NCI-H1092 treated with DMSO at 0.1 percent for 48 hours (cell line): Measurements from ENCODE around the gene CTNNA3.
"Not testable (repeated sequence)": the region's sequence is repeated elsewhere in the genome, so short reads cannot be mapped to it uniquely, and the experiment has no call there.

Experiments
- DNase-seq: peaks from one replicate; lab custom pipeline; 2025; lab: John Stamatoyannopoulos, UW

Gene CTNNA3

DNA sequence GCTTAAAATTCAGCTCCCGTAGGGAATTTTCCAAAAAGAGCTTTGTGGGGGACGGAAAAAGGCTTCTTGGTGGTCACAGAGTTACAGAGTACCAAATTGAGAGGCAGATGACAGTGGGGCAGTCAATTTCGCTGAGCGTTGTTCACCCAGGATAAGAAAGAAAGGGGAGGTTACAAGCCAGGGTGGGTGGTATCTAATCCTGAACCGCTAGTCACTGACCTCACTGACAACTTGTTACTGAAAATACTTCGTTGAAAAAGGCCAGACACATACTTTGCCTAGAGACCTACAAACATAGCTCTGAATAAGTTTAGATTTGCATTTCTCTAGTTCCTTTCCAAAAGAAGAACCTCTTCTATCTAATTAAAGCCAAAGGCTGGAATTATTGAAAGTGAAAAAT is at the start of gene CTNNA3:
TSS of gene CTNNA3 (minus strand) at position 167 of the 400 bp plus-strand sequence.
- no peak for DNase-seq

DNA sequence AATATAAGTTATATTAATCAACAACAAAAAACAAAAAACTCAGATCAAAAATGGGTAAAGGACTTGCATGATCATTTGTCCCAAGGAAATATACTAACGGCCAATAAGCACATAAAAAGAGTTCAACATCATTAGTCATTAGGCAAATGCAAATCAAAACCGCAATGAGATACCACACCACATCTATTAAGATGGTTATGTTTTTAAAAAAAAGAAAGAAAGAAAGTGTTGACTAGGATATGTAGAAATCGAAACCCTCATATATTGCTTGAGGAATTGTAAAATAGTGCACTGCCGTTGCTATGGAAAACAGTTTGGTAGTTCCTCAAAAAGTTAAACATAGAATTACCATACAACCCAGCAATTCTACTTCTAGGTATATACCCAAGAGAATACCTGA is 39.4 kb upstream of the CTNNA3 start:
- no peak for DNase-seq

DNA sequence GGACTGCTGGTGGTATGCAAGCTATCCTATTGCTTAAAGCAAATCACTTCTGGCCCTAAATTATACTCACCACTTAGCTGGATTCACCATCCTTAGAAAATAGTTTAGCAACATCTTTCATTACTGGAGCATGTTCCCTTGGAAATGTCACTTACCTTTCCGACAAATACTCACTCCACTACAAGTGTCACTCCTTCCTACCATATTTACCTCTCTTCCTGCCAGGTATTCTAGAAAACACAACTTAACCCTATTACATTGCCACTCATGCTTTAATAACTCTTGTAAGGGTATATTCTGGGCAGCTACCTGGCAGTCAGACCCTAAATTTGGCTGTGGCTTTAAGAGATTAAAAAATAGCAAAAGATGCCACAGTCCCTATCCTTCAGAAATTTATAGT is 37.5 kb upstream of the CTNNA3 start:
- DNase-seq = no peak

DNA sequence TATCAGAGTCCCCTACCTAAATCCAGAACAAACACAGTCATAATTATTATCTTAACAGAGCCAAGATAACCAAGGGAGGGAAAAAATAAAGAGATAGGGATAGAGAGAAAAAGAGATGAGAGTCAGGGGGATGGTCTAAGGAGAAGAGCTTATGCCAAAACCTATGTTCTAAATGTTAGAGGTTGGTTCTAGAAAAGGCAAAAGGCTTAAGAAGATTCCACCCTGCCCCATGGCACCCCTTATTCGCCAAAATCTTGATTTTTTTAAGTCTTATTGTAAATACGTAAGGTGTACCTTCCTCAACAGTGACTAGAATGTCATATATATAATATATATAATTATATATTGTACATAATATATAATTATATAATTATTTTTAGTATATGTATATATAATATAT is 29.6 kb upstream of the CTNNA3 start:
- no peak for DNase-seq

DNA sequence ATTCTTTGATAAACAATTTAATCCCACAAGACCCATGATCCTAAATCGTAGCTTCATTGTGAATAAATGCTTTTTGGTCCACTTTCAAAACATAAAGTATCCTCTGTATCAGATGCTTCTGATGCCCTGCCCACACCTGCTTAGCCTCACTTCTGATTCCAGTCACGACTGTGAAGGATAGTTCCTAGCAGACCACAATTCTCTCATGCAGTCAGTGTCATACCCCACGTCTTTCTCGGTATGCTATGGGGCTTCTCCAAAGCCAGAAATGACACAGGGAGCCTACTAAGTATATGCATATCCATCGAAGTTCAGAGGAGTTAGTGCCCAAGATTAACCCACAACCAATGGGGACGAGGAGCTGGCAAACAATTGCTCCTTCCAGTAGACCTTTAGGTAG is 27.6 kb upstream of the CTNNA3 start:
- DNase-seq = no peak

DNA sequence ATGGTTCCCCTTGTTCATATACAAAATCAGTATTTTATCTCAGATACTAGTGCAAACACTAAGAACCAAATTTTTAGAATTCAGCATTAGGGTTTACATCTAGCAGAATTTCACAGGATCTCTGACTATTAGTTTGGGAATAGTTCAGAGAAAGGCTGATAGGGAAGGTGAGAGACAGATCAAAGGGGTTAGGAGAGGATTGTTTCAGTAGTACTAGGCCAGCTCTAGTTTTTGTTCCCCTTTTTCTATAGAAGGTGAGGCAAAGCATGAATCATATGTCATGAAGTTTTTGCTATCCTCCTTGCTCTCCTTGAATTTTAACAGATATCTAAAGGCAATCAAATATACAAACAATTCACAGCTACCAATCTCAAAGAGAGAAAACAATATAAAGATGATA is 26.1 kb upstream of the CTNNA3 start:
- DNase-seq = no peak

DNA sequence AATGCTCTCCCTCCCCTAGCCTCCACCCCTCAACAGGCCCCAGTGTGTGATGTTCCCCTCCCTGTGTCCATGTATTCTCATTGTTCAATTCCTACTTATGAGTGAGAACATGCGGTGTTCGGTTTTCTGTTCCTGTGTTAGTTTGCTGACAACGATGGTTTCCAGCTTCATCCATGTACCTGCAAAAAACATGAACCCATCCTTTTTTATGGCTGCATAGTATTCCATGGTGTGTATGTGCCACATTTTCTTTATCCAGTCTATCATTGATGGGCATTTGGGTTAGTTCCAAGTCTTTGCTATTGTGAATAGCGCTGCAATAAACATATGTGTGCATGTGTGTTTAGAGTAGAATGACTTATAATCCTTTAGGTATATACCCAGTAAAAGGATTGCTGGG is 20.5 kb upstream of the CTNNA3 start:
- not testable (repeated sequence) for DNase-seq

DNA sequence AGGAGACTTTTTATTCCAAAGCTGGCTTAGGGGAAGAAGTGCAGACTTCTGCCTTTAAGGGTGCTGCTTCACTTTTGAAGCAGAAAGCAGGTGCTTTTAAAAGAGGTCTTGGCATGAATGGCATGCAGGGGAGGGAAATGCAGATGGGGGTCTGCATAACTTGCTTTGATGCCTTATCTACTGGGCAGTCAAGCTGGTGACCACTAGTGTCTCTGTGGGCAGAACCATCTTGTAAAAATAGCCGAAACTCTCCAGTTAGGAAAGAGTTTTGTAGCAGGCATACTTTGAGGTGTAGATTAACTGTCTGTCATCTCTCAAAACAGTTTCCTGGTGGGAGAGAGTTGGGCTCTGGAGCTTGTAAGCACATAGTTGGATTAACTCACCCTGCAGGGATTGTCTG is 9.9 kb upstream of the CTNNA3 start:
- no peak for DNase-seq

DNA sequence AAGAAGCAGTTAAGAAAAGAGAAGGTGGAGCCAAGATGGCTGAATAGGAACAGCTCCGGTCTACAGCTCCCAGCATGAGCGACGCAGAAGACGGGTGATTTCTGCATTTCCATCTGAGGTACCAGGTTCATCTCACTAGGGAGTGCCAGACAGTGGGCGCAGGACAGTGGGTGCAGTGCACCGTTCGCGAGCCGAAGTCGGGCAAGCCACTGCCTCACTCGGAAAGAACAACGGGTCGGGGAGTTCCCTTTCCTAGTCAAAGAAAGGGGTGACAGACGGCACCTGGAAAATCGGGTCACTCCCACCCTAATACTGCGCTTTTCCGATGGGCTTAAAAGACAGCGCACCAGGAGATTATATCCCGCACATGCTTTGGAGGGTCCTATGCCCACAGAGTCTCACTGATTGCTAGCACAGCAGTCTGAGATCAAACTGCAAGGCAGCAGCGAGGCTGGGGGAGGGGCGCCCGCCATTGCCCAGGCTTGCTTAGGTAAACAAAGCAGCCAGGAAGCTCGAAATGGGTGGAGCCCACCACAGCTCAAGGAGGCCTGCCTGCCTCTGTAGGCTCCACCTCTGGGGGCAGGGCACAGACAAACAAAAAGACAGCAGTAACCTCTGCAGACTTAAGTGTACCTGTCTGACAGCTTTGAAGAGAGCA is 3.7 kb upstream of the CTNNA3 start:
- DNase-seq = not testable (repeated sequence)

DNA sequence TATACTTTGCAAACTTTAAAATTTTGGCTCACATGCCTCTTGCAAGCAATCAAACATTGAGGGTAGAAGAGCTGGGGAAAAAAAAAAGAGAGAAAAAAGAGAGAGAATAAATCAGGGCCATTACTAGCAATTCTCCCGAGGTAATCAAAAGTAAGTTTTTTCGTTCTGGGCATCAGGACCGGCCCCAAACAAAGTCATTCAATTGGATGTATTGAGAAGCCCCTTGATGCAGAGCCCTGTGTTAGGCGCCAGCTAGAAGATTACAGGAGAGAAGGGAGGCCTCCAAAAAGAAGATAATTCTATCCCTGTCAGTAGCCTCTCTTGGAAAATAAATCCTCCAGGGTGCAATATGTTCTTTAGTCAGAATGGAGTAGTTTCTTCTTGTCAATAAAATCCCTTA is 2.2 kb upstream of the CTNNA3 start:
- DNase-seq = no peak

DNA sequence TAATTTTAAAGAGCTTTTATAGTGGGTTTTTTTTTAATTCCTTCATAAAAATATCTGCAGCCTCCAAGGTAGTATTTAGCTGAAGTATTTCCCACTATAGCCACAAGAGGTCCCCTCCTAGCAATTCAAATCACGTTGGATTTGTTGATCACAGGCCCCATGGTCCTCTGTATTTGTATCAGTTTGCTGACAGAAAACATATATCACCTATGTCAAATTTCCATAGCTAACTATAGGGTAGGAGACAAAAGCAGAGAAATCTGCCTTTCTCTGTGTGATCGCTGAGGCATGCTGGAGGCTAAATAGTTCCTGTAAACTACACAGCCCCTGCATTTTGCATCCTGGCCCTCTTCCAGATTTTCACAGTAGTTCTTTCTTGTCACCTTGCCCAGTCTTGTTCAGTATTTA is 1.7 kb upstream of the CTNNA3 start:
- peak; percentile 2 for DNase-seq

DNA sequence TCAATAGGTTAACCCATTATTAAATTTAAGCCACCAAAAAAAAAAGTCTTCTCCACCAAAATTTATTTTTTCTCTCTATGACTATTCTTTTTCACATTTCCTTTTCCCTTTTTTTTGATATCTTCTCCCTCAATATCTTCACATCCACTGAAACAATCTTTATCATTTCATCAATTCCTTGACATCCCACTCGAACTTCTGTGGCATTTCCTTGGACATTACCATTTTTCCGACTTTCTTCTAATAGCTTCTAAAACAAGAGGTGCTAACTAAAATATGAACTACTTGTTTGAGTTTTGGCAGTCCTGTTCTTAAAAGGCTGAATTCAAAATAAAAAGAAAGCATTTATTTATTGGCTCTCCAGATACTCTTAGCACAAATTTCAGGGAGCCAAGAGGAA is 684 bp upstream of the CTNNA3 start:
- no peak for DNase-seq

DNA sequence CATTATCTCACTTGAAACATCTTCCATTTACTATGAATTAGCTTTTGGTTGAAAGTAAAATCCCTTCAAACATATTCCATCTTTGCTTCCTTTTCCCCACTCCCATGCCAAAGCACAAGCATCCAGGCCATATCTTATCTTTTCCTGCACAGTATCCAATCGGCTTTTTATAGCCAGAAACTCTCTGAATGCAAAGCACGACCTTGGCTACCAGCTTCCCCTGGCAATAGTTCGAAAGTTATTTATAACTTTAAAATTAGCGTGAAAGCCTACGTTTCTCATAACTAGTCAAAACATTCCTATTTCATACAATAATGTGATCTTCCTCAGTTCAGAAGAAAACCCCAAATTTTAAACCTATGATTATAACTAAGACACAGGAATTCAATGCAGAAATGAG is 440 bp downstream of the CTNNA3 start:
- DNase-seq = no peak

DNA sequence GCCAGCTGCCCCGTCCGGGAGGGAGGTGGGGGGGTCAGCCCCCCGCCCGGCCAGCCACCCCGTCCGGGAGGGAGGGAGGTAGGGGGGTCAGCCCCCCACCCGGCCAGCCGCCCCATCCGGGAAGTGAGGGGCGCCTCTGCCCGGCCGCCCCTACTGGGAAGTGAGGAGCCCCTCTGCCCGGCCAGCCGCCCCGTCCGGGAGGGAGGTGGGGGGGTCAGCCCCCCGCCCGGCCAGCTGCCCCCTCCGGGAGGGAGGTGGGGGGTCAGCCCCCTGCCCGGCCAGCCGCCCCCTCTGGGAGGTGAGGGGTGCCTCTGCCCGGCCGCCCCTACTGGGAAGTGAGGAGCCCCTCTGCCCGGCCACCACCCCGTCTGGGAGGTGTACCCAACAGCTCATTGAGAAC is 4.1 kb downstream of the CTNNA3 start:
- not testable (repeated sequence) for DNase-seq

DNA sequence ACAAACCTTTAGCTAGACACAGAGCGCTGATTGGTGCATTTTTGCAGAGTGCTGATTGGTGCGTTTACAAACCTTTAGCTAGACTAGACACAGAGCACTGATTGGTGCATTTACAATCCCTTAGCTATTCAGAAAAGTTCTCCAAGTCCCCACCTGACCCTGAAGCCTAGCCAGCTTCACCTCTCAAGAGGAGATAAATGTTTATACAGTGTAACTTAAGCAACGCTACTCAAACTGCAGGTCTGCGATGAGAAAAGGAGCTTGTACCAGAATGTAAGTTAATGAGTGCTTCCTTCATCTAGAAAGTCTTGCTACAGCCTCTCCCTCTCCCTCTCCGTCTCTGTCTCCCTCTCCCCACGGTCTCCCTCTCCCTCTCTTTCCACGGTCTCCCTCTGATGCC is 5.5 kb downstream of the CTNNA3 start:
- not testable (repeated sequence) for DNase-seq

DNA sequence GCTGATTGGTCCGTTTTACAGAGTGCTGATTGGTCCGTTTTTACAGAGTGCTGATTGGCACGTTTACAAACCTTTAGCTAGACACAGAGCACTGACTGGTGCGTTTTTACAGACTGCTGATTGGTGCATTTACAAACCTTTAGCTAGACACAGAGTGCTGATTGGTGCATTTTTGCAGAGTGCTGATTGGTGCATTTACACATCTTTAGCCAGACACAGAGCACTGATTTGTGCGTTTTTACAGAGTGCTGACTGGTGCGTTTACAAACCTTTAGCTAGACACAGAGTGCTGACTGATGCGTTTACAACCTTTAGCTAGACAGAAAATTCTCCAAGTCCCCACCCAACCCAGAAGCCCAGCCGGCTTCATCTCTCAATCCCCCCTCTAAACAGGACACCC is 11.9 kb downstream of the CTNNA3 start:
- not testable (repeated sequence) for DNase-seq

DNA sequence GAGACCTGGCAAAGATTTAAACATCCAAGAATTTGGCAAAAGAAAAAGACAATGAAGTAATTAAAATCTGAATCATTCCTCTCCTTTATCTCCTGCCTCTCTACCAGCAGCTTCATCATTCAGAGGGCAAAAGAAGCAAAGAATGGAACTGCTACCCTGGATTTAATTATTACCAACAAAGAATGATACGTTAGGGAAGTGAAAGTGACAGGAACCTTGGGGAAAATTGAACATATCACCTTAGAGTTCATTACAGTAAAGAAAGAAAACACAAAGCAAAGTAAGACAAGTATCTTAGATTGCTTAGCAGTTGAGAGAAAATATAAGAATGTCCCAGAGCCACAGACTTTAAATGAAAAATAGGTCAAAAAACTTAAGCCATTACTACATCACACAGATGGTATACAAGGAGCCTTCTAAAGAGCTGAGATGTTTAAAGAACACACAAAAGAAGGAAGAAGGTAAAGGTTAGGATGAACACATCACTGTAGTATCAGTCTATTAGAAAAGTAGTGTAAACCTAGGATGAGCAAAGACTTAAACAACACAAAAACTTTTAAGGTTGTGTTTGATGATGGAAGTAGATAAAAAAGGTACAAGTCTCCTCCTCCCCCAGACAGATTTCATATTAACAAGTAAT is 17.5 kb downstream of the CTNNA3 start:
- DNase-seq = no peak

DNA sequence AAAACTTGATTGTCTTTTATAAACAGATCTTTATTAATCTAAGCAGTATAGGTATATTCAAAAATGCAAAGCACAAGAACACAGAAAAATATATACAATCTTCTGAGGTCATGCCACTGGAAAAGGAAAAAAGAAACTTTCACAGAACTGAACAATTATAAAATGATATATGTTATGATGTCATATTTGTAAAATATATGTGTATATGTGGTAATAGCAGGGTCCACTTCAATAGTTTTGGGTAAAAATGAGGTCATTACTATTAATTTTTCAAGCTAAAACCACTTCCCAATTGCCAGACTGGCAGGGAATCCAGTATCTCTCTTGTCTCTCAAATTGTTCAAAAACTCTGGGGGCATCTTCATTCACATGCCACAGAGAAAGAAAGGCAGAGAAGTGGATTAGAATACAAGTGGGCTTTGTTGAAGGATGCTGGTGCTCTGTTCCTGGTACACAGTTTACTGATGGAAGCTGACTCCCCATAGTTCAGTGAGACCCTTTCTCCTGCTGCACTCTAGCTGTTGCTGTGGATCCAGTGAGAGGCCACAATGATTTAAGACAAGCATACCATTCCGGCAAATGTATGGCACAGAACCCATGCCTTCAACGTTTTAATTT is 19.7 kb downstream of the CTNNA3 start:
- DNase-seq = no peak

DNA sequence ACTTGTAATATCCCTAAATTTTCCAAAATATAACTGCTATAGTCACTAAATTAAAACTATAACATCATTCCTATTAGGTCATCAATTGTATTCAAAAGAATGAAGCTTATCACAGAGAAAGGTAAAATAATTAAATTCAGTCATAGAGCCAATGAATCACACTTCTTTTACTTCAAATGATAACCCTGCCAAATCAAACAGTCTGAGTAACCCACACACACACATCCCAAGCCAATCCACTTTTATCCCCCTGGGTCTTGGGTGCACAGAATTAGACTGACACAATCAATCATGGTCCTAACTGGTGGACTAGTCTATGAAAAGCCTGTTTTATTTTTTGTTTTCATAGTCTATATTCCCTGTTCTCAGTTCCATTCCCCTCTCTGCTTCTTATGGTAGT is 25.6 kb downstream of the CTNNA3 start:
- no peak for DNase-seq

DNA sequence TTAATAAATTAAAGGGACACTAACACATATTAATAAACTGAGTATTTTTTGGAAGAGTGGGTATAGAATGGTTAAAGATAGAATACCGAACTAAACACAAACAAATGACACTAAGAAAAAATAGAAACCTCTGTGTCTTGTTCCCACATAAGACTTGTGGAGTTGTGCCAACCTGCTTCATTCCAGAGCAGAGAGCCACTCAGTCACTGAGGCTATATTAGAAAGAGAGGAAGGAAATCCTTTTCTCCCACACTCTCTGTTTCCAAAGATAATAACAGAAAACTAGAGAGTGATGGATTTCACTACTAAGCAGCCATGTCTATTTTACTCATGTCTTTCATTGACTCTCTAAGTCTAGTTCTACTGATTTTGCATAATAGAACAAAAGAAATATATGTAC is 26.0 kb downstream of the CTNNA3 start:
- no peak for DNase-seq

DNA sequence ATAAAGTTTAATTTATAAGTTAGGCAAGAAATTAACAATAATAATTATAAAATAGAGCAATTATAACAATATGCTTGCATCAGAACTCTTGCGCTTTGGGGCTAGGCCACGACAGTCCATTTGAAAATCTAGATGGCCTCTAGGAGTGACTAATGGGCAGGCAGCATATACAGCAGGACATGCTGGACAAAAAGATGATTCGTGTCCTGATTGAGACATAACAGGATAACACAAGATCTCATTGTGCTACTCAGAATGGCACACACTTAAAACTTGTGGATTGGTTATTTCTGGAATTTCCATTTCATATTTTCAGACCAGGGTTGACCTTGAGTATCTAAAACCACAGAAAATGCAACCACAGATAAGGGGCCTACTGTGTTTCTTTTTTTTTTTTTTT is 27.5 kb downstream of the CTNNA3 start:
- no peak for DNase-seq

DNA sequence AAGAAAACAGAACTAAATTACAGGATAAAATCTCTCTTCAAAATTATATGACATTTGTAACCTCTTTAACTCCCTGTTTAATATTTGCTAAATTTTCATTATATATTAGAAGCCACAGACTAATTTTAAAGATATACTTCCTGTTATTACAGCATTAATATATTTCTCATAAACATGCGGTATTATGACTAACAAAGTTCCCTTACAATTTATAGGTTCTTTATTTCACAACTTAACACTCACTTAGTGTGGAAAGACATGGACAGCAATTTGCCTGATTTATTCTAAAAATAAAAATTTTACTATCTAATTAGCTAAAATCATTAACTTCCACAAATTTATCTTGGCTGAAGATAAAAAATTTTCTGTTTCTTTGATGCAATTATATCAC is 29.0 kb downstream of the CTNNA3 start:
- no peak for DNase-seq

DNA sequence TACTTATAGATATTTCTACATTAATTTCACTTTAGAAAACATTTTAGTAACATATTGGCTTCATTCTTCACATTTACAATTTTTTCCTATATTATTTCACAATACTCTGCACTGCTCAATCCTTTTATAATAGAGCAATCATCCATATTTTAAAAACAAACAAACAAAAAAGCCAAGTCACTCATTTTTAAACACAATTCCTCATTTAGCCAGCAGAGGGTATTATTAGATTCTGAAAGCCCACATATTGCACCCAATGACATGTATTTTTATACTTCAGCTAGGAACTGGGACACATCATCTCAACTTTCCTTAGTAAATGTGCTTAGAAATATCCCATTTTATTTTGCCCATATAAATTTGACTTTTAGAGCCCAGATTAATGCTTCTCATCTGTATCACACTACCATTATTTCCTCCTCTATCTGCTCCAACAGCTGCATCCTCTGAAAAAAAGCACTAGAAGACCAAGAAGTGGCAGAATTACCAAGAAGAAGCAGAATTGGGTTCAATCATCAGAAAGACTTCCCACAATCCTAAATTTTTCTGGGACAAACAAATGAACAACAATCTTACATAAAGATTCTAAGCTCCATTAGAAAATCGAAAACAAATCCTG is 29.5 kb downstream of the CTNNA3 start:
- no peak for DNase-seq
